CD8-positive, alpha-beta memory T cell (primary cell): Measurements from ENCODE around the gene TIMELESS. TPM values are rescaled to one million over a fixed set of nuclear protein-coding genes. Genes with fewer than 3 reads are reported as not detected.
"Not testable (repeated sequence)": the region's sequence is repeated elsewhere in the genome, so short reads cannot be mapped to it uniquely, and the experiment has no call there.

Experiments used
- CTCF ChIA-PET: fragments of 350-600 bp; sonication (Branson Sonifier 250); formaldehyde crosslinking; loops from one replicate; lab custom pipeline; 2021; ENCODE audit warnings: antibody characterized with exemption; lab: Charles Lee
- POLR2A ChIA-PET: fragments of 350-600 bp; sonication (Branson Sonifier 250); formaldehyde crosslinking; loops from one replicate; lab custom pipeline; 2021; ENCODE audit warnings: antibody characterized with exemption; lab: Charles Lee
- DNase-seq, 5 donors: peaks; one replicate each; pipeline versions ENCODE4 v3.0.0 to v3.0.0-alpha.2; 2020 to 2022; ENCODE audit warnings: mixed read lengths in 1 of 5
- H3K27ac ChIP-seq: one replicate; pipeline ENCODE4 v1.7.0; 2013; ENCODE audit warnings: low read depth, mild to moderate bottlenecking, low read length, moderate library complexity
- H3K27me3 ChIP-seq: 2 replicates; pipeline ENCODE4 v1.7.0; 2013; ENCODE audit warnings: low read length, mild to moderate bottlenecking; ENCODE audit not compliant: insufficient read depth, poor library complexity, severe bottlenecking
- H3K36me3 ChIP-seq: 2 replicates; pipeline ENCODE4 v1.7.0; 2013; ENCODE audit warnings: mild to moderate bottlenecking, low read length, moderate library complexity; ENCODE audit not compliant: insufficient read depth
- H3K4me1 ChIP-seq: 2 replicates; pipeline ENCODE4 v1.7.0; 2013; ENCODE audit warnings: mild to moderate bottlenecking, low read length, moderate library complexity; ENCODE audit not compliant: insufficient read depth
- H3K4me3 ChIP-seq: 2 replicates; pipeline ENCODE4 v1.7.0; 2013; ENCODE audit warnings: mild to moderate bottlenecking, low read length
- H3K9me3 ChIP-seq: 2 replicates; pipeline ENCODE4 v1.7.0; 2013; ENCODE audit warnings: mild to moderate bottlenecking, low read length
- H3K27ac Mint-ChIP-seq, 8 donors: one replicate each; pipeline ENCODE4 v1.8.0; 2020 to 2021; ENCODE audit warnings: mixed read lengths in 8 of 8, mild to moderate bottlenecking in 6 of 8, inconsistent platforms in 3 of 8, moderate library complexity in 3 of 8
- H3K27me3 Mint-ChIP-seq, 2 donors: one replicate each; pipeline ENCODE4 v1.8.0; 2020 to 2021; ENCODE audit warnings: mixed read lengths in 2 of 2, mild to moderate bottlenecking in 1 of 2, moderate library complexity in 1 of 2
- H3K36me3 Mint-ChIP-seq, 3 donors: one replicate each; pipeline ENCODE4 v1.8.0; 2020 to 2021; ENCODE audit warnings: mixed read lengths in 3 of 3, inconsistent platforms in 1 of 3, mild to moderate bottlenecking in 1 of 3
- H3K4me1 Mint-ChIP-seq, 3 donors: one replicate each; pipeline ENCODE4 v1.8.0; 2020 to 2021; ENCODE audit warnings: mixed read lengths in 3 of 3, inconsistent platforms in 1 of 3, mild to moderate bottlenecking in 1 of 3
- H3K4me3 Mint-ChIP-seq, 7 donors: one replicate each; pipeline ENCODE4 v1.8.0; 2020 to 2021; ENCODE audit warnings: mixed read lengths in 7 of 7, mild to moderate bottlenecking in 6 of 7, moderate library complexity in 4 of 7, inconsistent platforms in 2 of 7
- H3K9me3 Mint-ChIP-seq, 5 donors: one replicate each; pipeline ENCODE4 v1.8.0; 2020 to 2022; ENCODE audit warnings: mixed read lengths in 5 of 5, mild to moderate bottlenecking in 3 of 5, moderate library complexity in 2 of 5, inconsistent platforms in 1 of 5
- polyA plus RNA-seq: library from polyadenylated mRNA; unstranded; fragments of 300-500 nt; fragmentation: Illumina TruSeq; gene quantifications from one replicate; pipeline ENCODE4 v1.2.3, GENCODE V29; 2021
- total RNA-seq, 2 experiments: library from RNA; stranded (reverse); gene quantifications; one replicate each; pipeline ENCODE4 v1.2.3, GENCODE V29; 2021

Gene TIMELESS
- total and polyA plus RNA-seq, 3 experiments from 2014 or later: 3.9 to 64.1 (median 61.9) TPM

DNA sequence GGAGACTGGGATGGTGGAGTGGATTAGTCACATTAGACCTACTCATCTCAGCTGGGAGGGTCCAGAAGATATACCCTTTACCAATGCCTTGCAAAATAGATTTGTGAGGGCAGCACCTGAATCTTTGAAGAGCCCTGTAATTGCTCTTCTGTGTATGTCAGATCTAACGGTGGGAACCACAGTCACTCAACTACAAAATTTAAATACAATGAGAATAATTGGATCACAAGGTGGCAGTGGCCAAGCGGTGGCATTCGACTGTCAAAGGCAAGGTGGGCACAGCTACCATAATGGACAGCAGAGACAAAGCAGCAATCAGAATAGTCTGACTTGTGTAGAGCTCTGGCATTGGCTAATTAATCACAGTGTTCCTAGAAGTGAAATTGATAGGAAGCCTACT is 49.8 kb downstream of the TIMELESS start:
- peaks cover 0 to 12% (median 3%) of the 10 kb centered on the region in 3 donors for H3K36me3 Mint-ChIP-seq
- POLR2A ChIA-PET, H3K36me3 ChIP-seq, DNase-seq, H3K27me3 Mint-ChIP-seq, H3K27me3 ChIP-seq, CTCF ChIA-PET, H3K4me1 ChIP-seq, H3K27ac ChIP-seq, H3K9me3 ChIP-seq, H3K4me3 Mint-ChIP-seq, H3K4me1 Mint-ChIP-seq, H3K4me3 ChIP-seq, H3K27ac Mint-ChIP-seq: not testable (repeated sequence)
- H3K9me3 Mint-ChIP-seq: peaks cover 4 to 17% (median 10%) of the 10 kb centered on the region in 5 donors

GRCh38 chr12:56398324-56398723 is 50.9 kb downstream of the TIMELESS start:
- H3K4me1 ChIP-seq: no peaks in the 10 kb centered on the region
- H3K36me3 Mint-ChIP-seq: peaks cover 0 to 12% (median 3%) of the 10 kb centered on the region in 3 donors
- no peaks in the 10 kb centered on the region for H3K4me1 Mint-ChIP-seq
- ChIA-PET POLR2A (interaction anchor here (0.5 kb wide), 1 partner anchor 52 kb away, joined by 3 read pairs; no protein-coding TSS in a partner anchor), CTCF (no interaction called here)
- H3K9me3 ChIP-seq: no peaks in the 10 kb centered on the region
- H3K36me3 ChIP-seq: no peaks in the 10 kb centered on the region
- no peaks in the 10 kb centered on the region for H3K27me3 ChIP-seq
- H3K4me3 ChIP-seq: no peak overlapping the region
- H3K9me3 Mint-ChIP-seq: peaks cover 4 to 17% (median 10%) of the 10 kb centered on the region in 5 donors
- H3K27ac ChIP-seq: no peak overlapping the region
- no peak for DNase-seq
- H3K27me3 Mint-ChIP-seq: peaks cover 0 to 1% of the 10 kb centered on the region in 2 donors
- no peak overlapping the region for H3K4me3 Mint-ChIP-seq
- no peak overlapping the region for H3K27ac Mint-ChIP-seq

- Histone ChIP-seq H3K36me3 (no peaks in the 10 kb centered on the region), H3K9me3 (no peaks in the 10 kb centered on the region), H3K27me3 (no peaks in the 10 kb centered on the region), H3K27ac (no peak overlapping the region), H3K4me3 (no peak overlapping the region), H3K4me1 (no peaks in the 10 kb centered on the region)
- Mint-ChIP-seq H3K4me3 (no peak overlapping the region), H3K36me3 (no peaks in the 10 kb centered on the region), H3K9me3 (peaks cover 0 to 2% (median 0%) of the 10 kb centered on the region in 5 donors), H3K4me1 (no peaks in the 10 kb centered on the region), H3K27me3 (no peaks in the 10 kb centered on the region), H3K27ac (no peak overlapping the region)
- no peak for DNase-seq
- ChIA-PET POLR2A (no interaction called here), CTCF (no interaction called here)
Measured at GRCh38 chr12:56392331-56392730, 56.9 kb downstream of the TIMELESS start.

DNA sequence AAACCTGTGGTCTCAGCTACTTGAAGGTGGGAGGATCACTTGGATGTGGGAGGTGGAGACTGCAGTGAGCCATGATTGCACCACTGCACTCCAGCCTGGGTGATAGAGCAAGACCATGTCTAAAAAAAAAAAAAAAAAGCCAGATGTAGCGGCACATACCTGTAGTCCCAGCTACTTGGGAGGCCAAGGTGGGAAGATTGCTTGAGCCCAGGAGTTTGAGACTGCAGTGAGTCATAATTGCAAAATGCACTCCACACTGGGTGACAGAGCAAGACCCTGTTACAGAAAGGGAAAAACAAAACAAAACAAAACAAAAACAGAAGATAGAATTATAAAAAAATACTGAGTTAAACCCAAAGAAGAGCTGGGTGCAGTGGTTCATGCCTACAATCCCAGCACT is 57.5 kb downstream of the TIMELESS start:
- no peaks in the 10 kb centered on the region for H3K36me3 ChIP-seq
- Mint-ChIP-seq H3K9me3 (peaks cover 0 to 2% (median 0%) of the 10 kb centered on the region in 5 donors), H3K27me3 (no peaks in the 10 kb centered on the region), H3K27ac (no peak overlapping the region), H3K4me3 (no peak overlapping the region), H3K4me1 (no peaks in the 10 kb centered on the region), H3K36me3 (no peaks in the 10 kb centered on the region)
- no peak for DNase-seq
- H3K4me1 ChIP-seq: no peaks in the 10 kb centered on the region
- POLR2A ChIA-PET: no interaction called here
- H3K27ac ChIP-seq: no peak overlapping the region
- H3K4me3 ChIP-seq: no peak overlapping the region
- no peaks in the 10 kb centered on the region for H3K9me3 ChIP-seq
- H3K27me3 ChIP-seq: no peaks in the 10 kb centered on the region
- CTCF ChIA-PET: no interaction called here

DNA sequence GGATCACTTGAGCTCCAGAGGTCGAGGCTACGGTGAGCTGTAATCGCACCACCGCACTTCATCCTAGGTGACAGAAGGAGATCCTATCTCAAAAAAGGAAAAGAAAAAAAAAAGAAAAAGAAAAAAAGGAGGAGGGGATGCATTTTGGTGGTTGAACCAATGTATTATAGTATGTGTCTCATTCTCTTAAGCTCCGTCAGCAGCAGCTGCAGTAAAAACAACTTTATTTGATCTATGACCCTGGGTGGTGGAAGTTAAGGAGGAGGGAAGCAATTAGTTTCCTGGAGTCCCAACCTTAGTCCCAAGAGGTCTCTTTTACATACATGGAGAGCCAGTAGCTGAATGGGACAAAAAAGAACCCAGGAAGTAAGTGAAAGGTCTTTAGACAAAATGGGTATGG is 59.8 kb downstream of the TIMELESS start:
- Histone ChIP-seq H3K4me3 (no peak overlapping the region), H3K4me1 (no peaks in the 10 kb centered on the region), H3K27me3 (no peaks in the 10 kb centered on the region), H3K9me3 (no peaks in the 10 kb centered on the region), H3K27ac (no peak overlapping the region), H3K36me3 (no peaks in the 10 kb centered on the region)
- H3K27me3 Mint-ChIP-seq: peaks cover 0 to 2% of the 10 kb centered on the region in 2 donors
- H3K27ac Mint-ChIP-seq: peak overlapping the region in 1 of 8 donors; percentile 51
- no peak overlapping the region for H3K4me3 Mint-ChIP-seq
- H3K9me3 Mint-ChIP-seq: peaks cover 0 to 2% (median 0%) of the 10 kb centered on the region in 5 donors
- H3K4me1 Mint-ChIP-seq: no peaks in the 10 kb centered on the region
- ChIA-PET POLR2A (no interaction called here), CTCF (interaction anchor here (1.1 kb wide), 1 partner anchor 72 kb away, joined by 3 read pairs; no protein-coding TSS in a partner anchor)
- no peaks in the 10 kb centered on the region for H3K36me3 Mint-ChIP-seq
- no peak for DNase-seq

DNA sequence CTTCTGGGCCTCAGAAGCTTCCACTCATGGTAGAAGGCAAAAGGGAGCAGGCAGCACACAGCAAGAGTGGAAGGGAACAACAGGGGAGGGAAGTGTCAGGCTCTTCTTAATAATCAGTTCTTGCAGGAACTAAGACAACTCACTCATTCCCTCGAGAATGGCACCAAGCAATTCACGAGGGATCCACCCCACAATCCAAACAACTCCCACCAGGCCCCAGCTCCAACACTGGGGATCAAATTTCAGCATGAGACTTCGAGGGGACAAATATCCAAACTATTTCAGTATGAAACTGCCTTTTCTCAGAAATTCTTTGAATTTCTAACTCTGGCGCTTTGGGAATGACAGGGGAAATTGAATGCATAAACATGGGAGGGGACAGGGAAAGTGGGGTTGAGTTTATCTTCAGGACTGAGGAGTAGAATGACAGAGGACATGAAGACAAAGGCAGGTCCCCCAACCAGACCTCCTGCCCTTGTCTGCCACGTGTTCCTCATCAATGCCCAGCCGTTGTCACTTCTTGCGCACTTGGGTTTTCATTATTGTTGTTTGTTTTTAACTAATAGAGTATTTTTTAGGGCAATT is 62.0 kb downstream of the TIMELESS start:
- ChIA-PET CTCF (interaction anchor here (1.0 kb wide), 1 partner anchor 77 kb away, joined by 3 read pairs; no protein-coding TSS in a partner anchor), POLR2A (no interaction called here)
- DNase-seq: no peak
- Histone ChIP-seq H3K4me3 (no peak overlapping the region), H3K4me1 (no peaks in the 10 kb centered on the region), H3K9me3 (no peaks in the 10 kb centered on the region), H3K27me3 (no peaks in the 10 kb centered on the region), H3K27ac (no peak overlapping the region), H3K36me3 (no peaks in the 10 kb centered on the region)
- Mint-ChIP-seq H3K4me3 (no peak overlapping the region), H3K9me3 (peaks cover 0 to 2% (median 0%) of the 10 kb centered on the region in 5 donors), H3K36me3 (no peaks in the 10 kb centered on the region), H3K27me3 (peaks cover 0 to 3% of the 10 kb centered on the region in 2 donors), H3K27ac (peak overlapping the region in 1 of 8 donors; percentile 51), H3K4me1 (no peaks in the 10 kb centered on the region)

- CTCF ChIA-PET: interaction anchor here (1.0 kb wide), 1 partner anchor 78 kb away, joined by 3 read pairs; no protein-coding TSS in a partner anchor
- Histone ChIP-seq H3K9me3 (no peaks in the 10 kb centered on the region), H3K27me3 (no peaks in the 10 kb centered on the region), H3K4me1 (no peaks in the 10 kb centered on the region), H3K27ac (no peak overlapping the region), H3K36me3 (no peaks in the 10 kb centered on the region), H3K4me3 (no peak overlapping the region)
- Mint-ChIP-seq H3K36me3 (no peaks in the 10 kb centered on the region), H3K27me3 (peaks cover 0 to 3% of the 10 kb centered on the region in 2 donors), H3K27ac (no peak overlapping the region), H3K4me3 (no peak overlapping the region), H3K9me3 (no peaks in the 10 kb centered on the region), H3K4me1 (no peaks in the 10 kb centered on the region)
- POLR2A ChIA-PET: no interaction called here
- no peak for DNase-seq
Measured at GRCh38 chr12:56385873-56386272, 63.4 kb downstream of the TIMELESS start.

- CTCF ChIA-PET: interaction anchor here (1.4 kb wide), 1 partner anchor 15 kb away, joined by 3 read pairs; no protein-coding TSS in a partner anchor
Measured at GRCh38 chr12:56382611-56383010, 66.6 kb downstream of the TIMELESS start.

More at GRCh38 chr12:56382611-56383010, 66.6 kb downstream of the TIMELESS start:
- no peak for DNase-seq
- no peaks in the 10 kb centered on the region for H3K36me3 Mint-ChIP-seq
- no peaks in the 10 kb centered on the region for H3K27me3 ChIP-seq
- no peak overlapping the region for H3K27ac Mint-ChIP-seq
- peaks cover 0 to 3% of the 10 kb centered on the region in 2 donors for H3K27me3 Mint-ChIP-seq
- H3K9me3 ChIP-seq: no peaks in the 10 kb centered on the region
- POLR2A ChIA-PET: no interaction called here
- H3K4me3 Mint-ChIP-seq: no peak overlapping the region
- H3K4me1 Mint-ChIP-seq: no peaks in the 10 kb centered on the region
- no peaks in the 10 kb centered on the region for H3K9me3 Mint-ChIP-seq
- no peaks in the 10 kb centered on the region for H3K36me3 ChIP-seq
- no peak overlapping the region for H3K27ac ChIP-seq
- no peak overlapping the region for H3K4me3 ChIP-seq
- H3K4me1 ChIP-seq: no peaks in the 10 kb centered on the region
